ENCODE results near the gene GNB3. TPM values are rescaled to one million over a fixed set of nuclear protein-coding genes. Genes with fewer than 3 reads are reported as not detected.

The GNB3 gene
- total and polyA plus RNA-seq, 2 donors (not counting 3 experiments of a cell fraction or from before 2014, with no cell fraction given), result 9.4 to 12.0 TPM

DNA sequence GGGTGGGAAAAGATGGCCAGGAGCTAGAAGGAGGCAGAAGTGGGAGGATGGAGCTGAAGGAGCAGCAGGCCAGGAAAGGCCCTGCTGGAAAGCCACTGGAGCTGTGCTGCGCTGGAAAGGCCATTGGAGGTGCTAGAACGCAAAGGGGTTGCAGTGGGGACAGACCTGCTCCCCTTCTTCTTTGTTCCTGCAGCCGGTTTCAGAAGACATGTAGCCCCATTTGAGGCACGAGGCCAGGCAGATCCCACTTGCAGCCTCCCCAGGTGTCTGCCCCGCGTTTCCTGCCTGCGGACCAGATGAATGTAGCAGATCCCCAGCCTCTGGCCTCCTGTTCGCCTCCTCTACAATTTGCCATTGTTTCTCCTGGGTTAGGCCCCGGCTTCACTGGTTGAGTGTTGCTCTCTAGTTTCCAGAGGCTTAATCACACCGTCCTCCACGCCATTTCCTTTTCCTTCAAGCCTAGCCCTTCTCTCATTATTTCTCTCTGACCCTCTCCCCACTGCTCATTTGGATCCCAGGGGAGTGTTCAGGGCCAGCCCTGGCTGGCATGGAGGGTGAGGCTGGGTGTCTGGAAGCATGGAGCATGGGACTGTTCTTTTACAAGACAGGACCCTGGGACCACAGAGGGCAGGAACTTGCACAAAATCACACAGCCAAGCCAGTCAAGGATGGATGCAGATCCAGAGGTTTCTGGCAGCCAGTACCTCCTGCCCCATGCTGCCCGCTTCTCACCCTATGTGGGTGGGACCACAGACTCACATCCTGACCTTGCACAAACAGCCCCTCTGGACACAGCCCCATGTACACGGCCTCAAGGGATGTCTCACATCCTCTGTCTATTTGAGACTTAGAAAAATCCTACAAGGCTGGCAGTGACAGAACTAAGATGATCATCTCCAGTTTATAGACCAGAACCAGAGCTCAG, 21.4 kb upstream of the GNB3 start:
- ChIA-PET CTCF (interaction anchor here (0.7 kb wide), 1 partner anchor 67 kb away, joined by 4 read pairs; the partner anchor contains the start of gene MLF2), POLR2A (no interaction called here)
- Histone ChIP-seq H4K20me1 (replicated peaks; ENCODE audit: control insufficient read depth, extremely low read depth, insufficient read depth, low read length) (no peaks in the 10 kb centered on the region), H3K4me1 (ENCODE audit: control insufficient read depth, extremely low read depth, insufficient read depth, low read length) (peaks cover 12% of the 10 kb centered on the region), H3K9me3 (replicated peaks; ENCODE audit: control insufficient read depth, insufficient read depth, low read length) (no peaks in the 10 kb centered on the region), H3K9ac (replicated peaks; ENCODE audit: extremely low read depth, insufficient read depth, low read length) (no peak overlapping the region), H3K4me3 (replicated peaks in 1 of 3; ENCODE audit: insufficient read depth in 1 of 3, low read depth in 1 of 3, low read length in 3 of 3) (no peak overlapping the region), H3K4me2 (ENCODE audit: insufficient read depth, low read length) (no peak overlapping the region), H3K36me3 (ENCODE audit: control insufficient read depth in 2 of 2, extremely low read depth in 1 of 2, insufficient read depth in 2 of 2, low read length in 2 of 2) (no peaks in the 10 kb centered on the region), H3K9me1 (replicated peaks; ENCODE audit: control insufficient read depth, extremely low read depth, insufficient read depth, low read length) (no peaks in the 10 kb centered on the region), H3K27me3 (ENCODE audit: control insufficient read depth in 2 of 2, insufficient read depth in 2 of 2, low read length in 2 of 2) (peaks cover 3% of the 10 kb centered on the region in 2 experiments), H2AFZ (ENCODE audit: low read depth, low read length) (peak overlapping the region; percentile 74), H3K79me2 (ENCODE audit: control insufficient read depth, insufficient read depth, low read length) (no peaks in the 10 kb centered on the region), H3K27ac (ENCODE audit: insufficient read depth, low read depth, low read length) (no peak overlapping the region)
- intact Hi-C loops (cut with micrococcal nuclease) (no loop called here), dilution Hi-C loops (cut with MboI; ENCODE audit: extremely low pct_ligation_motif_present, low sequenced_read_pairs) (no loop called here)
- DNase-seq (ENCODE audit: low read depth, low spot score) (peak; percentile 16), FAIRE-seq (no peak)
- no TSS peak for BruUV-seq (replicated peaks)
- TF ChIP-seq, protein P1, sequence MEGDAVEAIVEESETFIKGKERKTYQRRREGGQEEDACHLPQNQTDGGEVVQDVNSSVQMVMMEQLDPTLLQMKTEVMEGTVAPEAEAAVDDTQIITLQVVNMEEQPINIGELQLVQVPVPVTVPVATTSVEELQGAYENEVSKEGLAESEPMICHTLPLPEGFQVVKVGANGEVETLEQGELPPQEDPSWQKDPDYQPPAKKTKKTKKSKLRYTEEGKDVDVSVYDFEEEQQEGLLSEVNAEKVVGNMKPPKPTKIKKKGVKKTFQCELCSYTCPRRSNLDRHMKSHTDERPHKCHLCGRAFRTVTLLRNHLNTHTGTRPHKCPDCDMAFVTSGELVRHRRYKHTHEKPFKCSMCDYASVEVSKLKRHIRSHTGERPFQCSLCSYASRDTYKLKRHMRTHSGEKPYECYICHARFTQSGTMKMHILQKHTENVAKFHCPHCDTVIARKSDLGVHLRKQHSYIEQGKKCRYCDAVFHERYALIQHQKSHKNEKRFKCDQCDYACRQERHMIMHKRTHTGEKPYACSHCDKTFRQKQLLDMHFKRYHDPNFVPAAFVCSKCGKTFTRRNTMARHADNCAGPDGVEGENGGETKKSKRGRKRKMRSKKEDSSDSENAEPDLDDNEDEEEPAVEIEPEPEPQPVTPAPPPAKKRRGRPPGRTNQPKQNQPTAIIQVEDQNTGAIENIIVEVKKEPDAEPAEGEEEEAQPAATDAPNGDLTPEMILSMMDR (IDR thresholded peaks at IDR 0.05; ENCODE audit: extremely low read depth in 1 of 2, insufficient read depth in 1 of 2, low read depth in 1 of 2, low read length in 2 of 2), result no peak
- TF ChIP-seq MYC (IDR thresholded peaks at IDR 0.05; ENCODE audit: low read depth, low read length) (no peak), EZH2 (IDR thresholded peaks at IDR 0.05; ENCODE audit: borderline replicate concordance, low read depth, low read length, severe bottlenecking) (no peak), FOS (IDR thresholded peaks at IDR 0.05; ENCODE audit: borderline replicate concordance, insufficient read depth, low read length) (no peak), POLR2A (IDR thresholded peaks at IDR 0.05; ENCODE audit: low read depth, low read length) (no peak), JUN (IDR thresholded peaks at IDR 0.05; ENCODE audit: borderline replicate concordance, insufficient read depth, insufficient read length, low read depth) (no peak), POLR2AphosphoS5 (IDR thresholded peaks at IDR 0.05; ENCODE audit: insufficient read depth, low read depth, low read length) (no peak), GATA2 (IDR thresholded peaks at IDR 0.05; ENCODE audit: insufficient read depth, insufficient read length, low read depth, low read length) (no peak)
- TF ChIP-seq, protein P2, sequence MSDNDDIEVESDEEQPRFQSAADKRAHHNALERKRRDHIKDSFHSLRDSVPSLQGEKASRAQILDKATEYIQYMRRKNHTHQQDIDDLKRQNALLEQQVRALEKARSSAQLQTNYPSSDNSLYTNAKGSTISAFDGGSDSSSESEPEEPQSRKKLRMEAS (IDR thresholded peaks at IDR 0.05; ENCODE audit: insufficient read depth, insufficient read length), result no peak

Data from endothelial cell of umbilical vein (primary cell).